Measurements from ENCODE around the gene DLGAP1.

GRCh38 chr18:3692113-3692621, 762.9 kb downstream of the DLGAP1 start:
- TF ChIP-seq CTCF (IDR thresholded peaks at IDR 0.05) (no peak), POLR2A (IDR thresholded peaks at IDR 0.05) (no peak)

Measured in testis (tissue), 2 donors.